H9 (cell line): Measurements from ENCODE around the gene KCNK16. TPM values are rescaled to one million over a fixed set of nuclear protein-coding genes. Genes with fewer than 3 reads are reported as not detected.

ENCODE experiments used
- DNase-seq: peaks from one replicate; pipeline ENCODE4 v3.0.0-alpha.2; 2017
- H2AFZ ChIP-seq: one replicate; pipeline ENCODE4 v1.6.1; 2013; ENCODE audit warnings: mild to moderate bottlenecking, low read length, control low read depth, moderate library complexity
- H2AK5ac ChIP-seq: 2 replicates; pipeline ENCODE4 v1.6.1; 2013; ENCODE audit warnings: low read length, control low read depth, mixed read lengths; ENCODE audit not compliant: insufficient read length
- H2BK120ac ChIP-seq: one replicate; pipeline ENCODE4 v1.6.1; 2013; ENCODE audit warnings: low read depth, mild to moderate bottlenecking, low read length, control low read depth, inconsistent platforms; ENCODE audit not compliant: poor library complexity, severe bottlenecking
- H2BK12ac ChIP-seq: 2 replicates; pipeline ENCODE4 v1.6.1; 2013; ENCODE audit warnings: low read length, control low read depth, mixed read lengths, low read depth; ENCODE audit not compliant: insufficient read length
- H2BK15ac ChIP-seq: 2 replicates; pipeline ENCODE4 v1.6.1; 2013; ENCODE audit warnings: low read depth, low read length, control low read depth
- H2BK20ac ChIP-seq: one replicate; pipeline ENCODE4 v1.6.1; 2013; ENCODE audit warnings: low read depth, mild to moderate bottlenecking, low read length, control low read depth, inconsistent platforms; ENCODE audit not compliant: poor library complexity, severe bottlenecking
- H2BK5ac ChIP-seq: 2 replicates; pipeline ENCODE4 v1.6.1; 2013; ENCODE audit warnings: low read length, control low read depth, mixed read lengths; ENCODE audit not compliant: insufficient read length
- H3K14ac ChIP-seq: 2 replicates; pipeline ENCODE4 v1.6.1; 2013; ENCODE audit warnings: low read length, control low read depth; ENCODE audit not compliant: insufficient read depth
- H3K18ac ChIP-seq: 2 replicates; pipeline ENCODE4 v1.6.1; 2013; ENCODE audit warnings: low read depth, mild to moderate bottlenecking, mixed read lengths, low read length, control low read depth; ENCODE audit not compliant: insufficient read length
- H3K23ac ChIP-seq: 2 replicates; pipeline ENCODE4 v1.6.1; 2013; ENCODE audit warnings: low read length, control low read depth, mixed read lengths, low read depth; ENCODE audit not compliant: insufficient read length
- H3K23me2 ChIP-seq: 2 replicates; pipeline ENCODE4 v1.6.1; 2013; ENCODE audit warnings: low read depth, mild to moderate bottlenecking, mixed read lengths, low read length, control low read depth; ENCODE audit not compliant: insufficient read length, poor library complexity, severe bottlenecking
- H3K27ac ChIP-seq: 2 replicates; pipeline ENCODE4 v1.5.1; 2013; ENCODE audit warnings: low read length, control low read depth, mixed read lengths, low read depth; ENCODE audit not compliant: insufficient read length
- H3K27me3 ChIP-seq: 2 replicates; pipeline ENCODE4 v1.6.1; 2013; ENCODE audit warnings: low read length, control low read depth, inconsistent platforms; ENCODE audit not compliant: insufficient read depth
- H3K4ac ChIP-seq: 2 replicates; pipeline ENCODE4 v1.6.1; 2013; ENCODE audit warnings: low read depth, mild to moderate bottlenecking, control low read depth, inconsistent platforms, low read length, moderate library complexity
- H3K4me1 ChIP-seq: 2 replicates; pipeline ENCODE4 v1.6.1; 2013; ENCODE audit warnings: low read length, control low read depth, inconsistent platforms; ENCODE audit not compliant: insufficient read depth
- H3K4me2 ChIP-seq: 2 replicates; pipeline ENCODE4 v1.6.1; 2013; ENCODE audit warnings: low read length, control low read depth, mixed read lengths; ENCODE audit not compliant: insufficient read length, insufficient read depth
- H3K56ac ChIP-seq: 2 replicates; pipeline ENCODE4 v1.6.1; 2013; ENCODE audit warnings: low read depth, mild to moderate bottlenecking, mixed read lengths, low read length, control low read depth; ENCODE audit not compliant: insufficient read length
- H3K79me1 ChIP-seq: 2 replicates; pipeline ENCODE4 v1.6.1; 2013; ENCODE audit warnings: low read depth, mild to moderate bottlenecking, moderate library complexity, low read length, control low read depth, inconsistent platforms; ENCODE audit not compliant: insufficient read depth, poor library complexity, severe bottlenecking
- H3K79me2 ChIP-seq: 2 replicates; pipeline ENCODE4 v1.6.1; 2013; ENCODE audit warnings: low read length, control low read depth, inconsistent platforms; ENCODE audit not compliant: insufficient read depth
- H3K9ac ChIP-seq: 2 replicates; pipeline ENCODE4 v1.6.1; 2013; ENCODE audit warnings: low read length, control low read depth, mixed read lengths; ENCODE audit not compliant: insufficient read length; ENCODE audit errors: extremely low read depth
- H3K9me3 ChIP-seq: one replicate; pipeline ENCODE4 v1.6.1; 2013; ENCODE audit warnings: low read depth, low read length, inconsistent platforms; ENCODE audit not compliant: control insufficient read depth
- H3T11ph ChIP-seq: one replicate; pipeline ENCODE4 v1.6.1; 2013; ENCODE audit warnings: mild to moderate bottlenecking, low read length, control low read depth, inconsistent platforms
- H4K20me1 ChIP-seq: one replicate; pipeline ENCODE4 v1.6.1; 2013; ENCODE audit not compliant: control insufficient read depth, insufficient read length, insufficient read depth
- H4K5ac ChIP-seq: 2 replicates; pipeline ENCODE4 v1.6.1; 2013; ENCODE audit warnings: low read depth, mild to moderate bottlenecking, mixed read lengths, low read length, control low read depth; ENCODE audit not compliant: insufficient read length
- H4K8ac ChIP-seq: replicated peaks from 2 replicates; pipeline ENCODE4 v1.6.1; 2013; ENCODE audit warnings: low read length, control low read depth, mixed read lengths, low read depth; ENCODE audit not compliant: insufficient read length
- H4K91ac ChIP-seq: 2 replicates; pipeline ENCODE4 v1.6.1; 2013; ENCODE audit warnings: low read depth, mild to moderate bottlenecking, moderate library complexity, mixed read lengths, low read length, control low read depth; ENCODE audit not compliant: insufficient read length
- H3K27ac Mint-ChIP-seq, 3 experiments: 2 replicates in 2 of 3; 3 replicates in 1 of 3; pipeline ENCODE4 v1.8.0; 2020 to 2021; ENCODE audit warnings: mixed read lengths in 3 of 3, mild to moderate bottlenecking in 1 of 3, moderate library complexity in 1 of 3
- H3K27me3 Mint-ChIP-seq: 2 replicates; pipeline ENCODE4 v1.8.0; 2021; ENCODE audit warnings: low read depth, mild to moderate bottlenecking, moderate library complexity, mixed read lengths
- H3K36me3 Mint-ChIP-seq, 3 experiments: 2 replicates in 2 of 3; 3 replicates in 1 of 3; pipeline ENCODE4 v1.8.0; 2020 to 2021; ENCODE audit warnings: low read depth in 3 of 3, mixed read lengths in 3 of 3; ENCODE audit not compliant: insufficient read depth in 1 of 3
- H3K4me1 Mint-ChIP-seq, 2 experiments: 2 replicates each; pipeline ENCODE4 v1.8.0; 2020; ENCODE audit warnings: mixed read lengths in 2 of 2
- H3K4me3 Mint-ChIP-seq, 2 experiments: 2 replicates in 1 of 2; 3 replicates in 1 of 2; pipeline ENCODE4 v1.8.0; 2020 to 2021; ENCODE audit warnings: mild to moderate bottlenecking in 2 of 2, mixed read lengths in 2 of 2, moderate library complexity in 1 of 2
- H3K9me3 Mint-ChIP-seq, 2 experiments: 2 replicates in 1 of 2; 3 replicates in 1 of 2; pipeline ENCODE4 v1.8.0; 2020; ENCODE audit warnings: mild to moderate bottlenecking in 2 of 2, mixed read lengths in 2 of 2, moderate library complexity in 1 of 2
- WGBS: extraction: QIAGEN DNeasy Blood & Tissue Kit; methylation state at CpG from one replicate; pipeline ENCODE4 v1.1.7; 2013; ENCODE audit warnings: missing lambda C conversion rate, low lambda C conversion rate, mixed read lengths; ENCODE audit not compliant: insufficient read length; ENCODE audit errors: extremely low coverage; 5-methylcytosine and 5-hydroxymethylcytosine counted together
- total RNA-seq: library from RNA; stranded (reverse); gene quantifications from 2 replicates; pipeline ENCODE4 v1.2.1, GENCODE V29; 2021
- TF ChIP-seq, protein P1 (sequence below): fragments of 200-600 bp; sonication (generic); conservative IDR thresholded peaks from 3 replicates; pipeline ENCODE4 v1.8.0; 2021; ENCODE audit warnings: antibody characterized with exemption, mild to moderate bottlenecking

Gene KCNK16
- total RNA-seq, 1 experiment from 2014 or later: not detected

DNA sequence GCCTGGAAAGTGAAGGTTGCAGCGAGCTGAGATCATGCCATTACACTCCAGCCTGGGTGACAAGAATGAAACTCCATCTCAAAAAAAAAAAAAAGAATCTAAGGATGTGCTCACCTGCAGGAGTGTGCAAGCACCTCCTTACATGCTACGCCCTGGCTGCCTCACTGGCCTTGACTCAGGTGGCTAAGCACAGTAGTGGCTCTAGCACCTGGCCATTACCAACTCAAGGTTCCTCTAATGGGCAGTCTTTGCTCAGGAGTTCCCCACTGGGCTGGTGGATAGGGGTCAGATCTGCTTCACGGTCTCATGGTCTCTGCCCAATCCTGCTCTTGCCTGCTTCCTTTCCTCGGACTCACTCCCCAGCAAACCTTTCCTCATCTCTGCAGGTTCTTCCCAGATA is 48.0 kb downstream of the KCNK16 start:
- Histone ChIP-seq H2BK12ac (no peak overlapping the region), H4K5ac (no peak overlapping the region), H3K79me1 (no peaks in the 10 kb centered on the region), H4K8ac (no peak overlapping the region), H3T11ph (no peak overlapping the region), H2AK5ac (no peak overlapping the region), H2BK20ac (no peak overlapping the region), H3K4ac (no peak overlapping the region), H3K23me2 (no peaks in the 10 kb centered on the region), H3K4me2 (no peak overlapping the region), H3K4me1 (peaks cover 13% of the 10 kb centered on the region), H3K9me3 (no peaks in the 10 kb centered on the region), H3K14ac (no peak overlapping the region), H2AFZ (no peak overlapping the region), H3K9ac (no peak overlapping the region), H3K56ac (no peak overlapping the region), H3K23ac (no peak overlapping the region), H4K20me1 (no peaks in the 10 kb centered on the region), H2BK15ac (no peak overlapping the region), H2BK120ac (no peak overlapping the region), H3K27ac (no peak overlapping the region), H2BK5ac (no peak overlapping the region), H4K91ac (no peak overlapping the region), H3K79me2 (no peaks in the 10 kb centered on the region), H3K27me3 (no peaks in the 10 kb centered on the region), H3K18ac (no peak overlapping the region)
- no CpG with 5 or more reads among the region's 4 CpGs for WGBS
- H3K27me3 Mint-ChIP-seq: no peaks in the 10 kb centered on the region; the same call in 1 of the 2 replicates
- peaks cover 42% of the 10 kb centered on the region in 2 experiments for H3K4me1 Mint-ChIP-seq
- no peaks in the 10 kb centered on the region; a peak in 1 of 5 replicates for H3K9me3 Mint-ChIP-seq
- no peaks in the 10 kb centered on the region; a peak in 2 of 7 replicates for H3K36me3 Mint-ChIP-seq
- no peak for DNase-seq
- TF ChIP-seq, protein P1, sequence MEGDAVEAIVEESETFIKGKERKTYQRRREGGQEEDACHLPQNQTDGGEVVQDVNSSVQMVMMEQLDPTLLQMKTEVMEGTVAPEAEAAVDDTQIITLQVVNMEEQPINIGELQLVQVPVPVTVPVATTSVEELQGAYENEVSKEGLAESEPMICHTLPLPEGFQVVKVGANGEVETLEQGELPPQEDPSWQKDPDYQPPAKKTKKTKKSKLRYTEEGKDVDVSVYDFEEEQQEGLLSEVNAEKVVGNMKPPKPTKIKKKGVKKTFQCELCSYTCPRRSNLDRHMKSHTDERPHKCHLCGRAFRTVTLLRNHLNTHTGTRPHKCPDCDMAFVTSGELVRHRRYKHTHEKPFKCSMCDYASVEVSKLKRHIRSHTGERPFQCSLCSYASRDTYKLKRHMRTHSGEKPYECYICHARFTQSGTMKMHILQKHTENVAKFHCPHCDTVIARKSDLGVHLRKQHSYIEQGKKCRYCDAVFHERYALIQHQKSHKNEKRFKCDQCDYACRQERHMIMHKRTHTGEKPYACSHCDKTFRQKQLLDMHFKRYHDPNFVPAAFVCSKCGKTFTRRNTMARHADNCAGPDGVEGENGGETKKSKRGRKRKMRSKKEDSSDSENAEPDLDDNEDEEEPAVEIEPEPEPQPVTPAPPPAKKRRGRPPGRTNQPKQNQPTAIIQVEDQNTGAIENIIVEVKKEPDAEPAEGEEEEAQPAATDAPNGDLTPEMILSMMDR: no peak
- no peak overlapping the region for H3K4me3 Mint-ChIP-seq
- no peak overlapping the region for H3K27ac Mint-ChIP-seq
